CD14-positive monocyte (primary cell): ENCODE results near the gene FXYD2. TPM values are rescaled to one million over a fixed set of nuclear protein-coding genes. Genes with fewer than 3 reads are reported as not detected.

ENCODE experiments used
- DNase-seq, 3 donors: peaks; one replicate each; pipeline ENCODE4 v3.0.0-alpha.2; 2011 to 2022
- H2AFZ ChIP-seq: 2 replicates; pipeline ENCODE4 v1.6.0; 2012; ENCODE audit warnings: mild to moderate bottlenecking, low read depth, low read length, inconsistent platforms; ENCODE audit not compliant: insufficient read depth, poor library complexity, severe bottlenecking
- H3K27ac ChIP-seq, 2 donors: 1 replicate in 1 of 2; 2 replicates in 1 of 2; pipeline ENCODE4 v1.5.1; 2012 to 2013; ENCODE audit warnings: low read length in 2 of 2, control low read depth in 1 of 2, inconsistent platforms in 1 of 2, low read depth in 1 of 2, mild to moderate bottlenecking in 1 of 2
- H3K27me3 ChIP-seq, 2 donors: one replicate each; pipeline versions ENCODE4 v1.6.0 to v1.6.1; 2011 to 2013; ENCODE audit warnings: low read length in 2 of 2; ENCODE audit not compliant: control insufficient read depth in 2 of 2, insufficient read depth in 2 of 2
- H3K36me3 ChIP-seq, 2 donors: replicated peaks in 1 of 2; 1 replicate in 1 of 2; 2 replicates in 1 of 2; pipeline versions ENCODE4 v1.5.1 to v1.6.1; 2012 to 2013; ENCODE audit warnings: low read length in 2 of 2, control low read depth in 1 of 2, inconsistent platforms in 1 of 2, mild to moderate bottlenecking in 1 of 2; ENCODE audit not compliant: insufficient read depth in 2 of 2, control insufficient read depth in 1 of 2
- H3K4me1 ChIP-seq, 2 donors: 1 replicate in 1 of 2; 2 replicates in 1 of 2; pipeline versions ENCODE4 v1.5.1 to v1.6.1; 2012 to 2013; ENCODE audit warnings: low read length in 2 of 2, control low read depth in 1 of 2, inconsistent platforms in 1 of 2, mild to moderate bottlenecking in 1 of 2, moderate library complexity in 1 of 2; ENCODE audit not compliant: insufficient read depth in 2 of 2, control insufficient read depth in 1 of 2
- H3K4me2 ChIP-seq: replicated peaks from 2 replicates; pipeline ENCODE3; 2012; ENCODE audit warnings: low read length, moderate library complexity, mild to moderate bottlenecking; ENCODE audit not compliant: poor library complexity, severe bottlenecking; ENCODE audit errors: extremely low read depth
- H3K4me3 ChIP-seq, 3 experiments: fragments of 200-600 bp in 1 of 3; sonication (generic) in 1 of 3; replicated peaks in 1 of 3; 1 replicate in 2 of 3; 2 replicates in 1 of 3; pipeline ENCODE4 v1.5.1; 2011 to 2013; ENCODE audit warnings: low read length in 3 of 3, mild to moderate bottlenecking in 3 of 3, control low read depth in 2 of 3, low read depth in 2 of 3, inconsistent platforms in 1 of 3, moderate library complexity in 1 of 3
- H3K79me2 ChIP-seq: 2 replicates; pipeline ENCODE4 v1.6.0; 2012; ENCODE audit warnings: mild to moderate bottlenecking, control low read depth, inconsistent platforms, low read length, moderate library complexity; ENCODE audit not compliant: insufficient read depth
- H3K9ac ChIP-seq: 2 replicates; pipeline ENCODE4 v1.6.0; 2017; ENCODE audit warnings: low read length, mild to moderate bottlenecking; ENCODE audit not compliant: insufficient read depth, poor library complexity, severe bottlenecking
- H3K9me3 ChIP-seq, 2 donors: replicated peaks in 1 of 2; 1 replicate in 1 of 2; 2 replicates in 1 of 2; pipeline versions ENCODE4 v1.5.1 to v1.6.1; 2012 to 2013; ENCODE audit warnings: low read length in 2 of 2, control low read depth in 1 of 2; ENCODE audit not compliant: control insufficient read depth in 1 of 2, insufficient read depth in 1 of 2
- H4K20me1 ChIP-seq: 2 replicates; pipeline ENCODE4 v1.6.0; 2012; ENCODE audit warnings: mild to moderate bottlenecking, low read length, control low read depth, moderate library complexity; ENCODE audit not compliant: insufficient read depth
- H3K27ac Mint-ChIP-seq, 7 donors: one replicate each; pipeline ENCODE4 v1.8.0; 2020; ENCODE audit warnings: mild to moderate bottlenecking in 7 of 7, mixed read lengths in 7 of 7, moderate library complexity in 6 of 7, inconsistent platforms in 2 of 7
- H3K27me3 Mint-ChIP-seq, 3 donors: one replicate each; pipeline ENCODE4 v1.8.0; 2021 to 2022; ENCODE audit warnings: low read depth in 3 of 3, mild to moderate bottlenecking in 3 of 3, mixed read lengths in 3 of 3, moderate library complexity in 3 of 3, inconsistent platforms in 1 of 3
- H3K36me3 Mint-ChIP-seq, 2 donors: one replicate each; pipeline ENCODE4 v1.8.0; 2020; ENCODE audit warnings: mixed read lengths in 2 of 2, inconsistent platforms in 1 of 2, mild to moderate bottlenecking in 1 of 2
- H3K4me1 Mint-ChIP-seq: one replicate; pipeline ENCODE4 v1.8.0; 2020; ENCODE audit warnings: mild to moderate bottlenecking, mixed read lengths
- H3K4me3 Mint-ChIP-seq, 2 donors: one replicate each; pipeline ENCODE4 v1.8.0; 2020; ENCODE audit warnings: mild to moderate bottlenecking in 2 of 2, mixed read lengths in 2 of 2, moderate library complexity in 1 of 2
- H3K9me3 Mint-ChIP-seq, 7 donors: one replicate each; pipeline ENCODE4 v1.8.0; 2020 to 2022; ENCODE audit warnings: mixed read lengths in 7 of 7, mild to moderate bottlenecking in 6 of 7, moderate library complexity in 6 of 7, inconsistent platforms in 2 of 7
- WGBS: methylation state at CpG from one replicate; pipeline ENCODE4 v1.1.5; 2013; ENCODE audit warnings: missing lambda C conversion rate; ENCODE audit not compliant: insufficient coverage; 5-methylcytosine and 5-hydroxymethylcytosine counted together
- intact Hi-C, 2 donors: fragments of 100-400 bp; cut with micrococcal nuclease; formaldehyde crosslinking; loops; one replicate each; pipeline versions ENCODE4 v1.15.0 to v1.15.1; 2023
- polyA plus RNA-seq, 3 donors: library from polyadenylated mRNA; depleted of rRNA in 1 of 3; unstranded in 2 of 3; stranded (reverse) in 1 of 3; fragments of 300-500 nt in 2 of 3; fragments of >200 nt in 1 of 3; fragmentation: Illumina TruSeq in 2 of 3; gene quantifications; 1 replicate in 2 of 3; 2 replicates in 1 of 3; pipeline ENCODE4 v1.2.3, GENCODE V29; 2012 to 2021
- TF ChIP-seq, protein P1 (sequence below): fragments of 200-600 bp; IDR thresholded peaks from one replicate; pipeline ENCODE4 v1.8.0; 2022; ENCODE audit warnings: antibody characterized with exemption, mild to moderate bottlenecking

Gene FXYD2
- polyA plus RNA-seq, 3 donors: 0.96 to 4.4 (median 2.5) TPM

- intact Hi-C loops: loop anchor here in 1 of 2 donors (5.0 to 10.0 kb wide), 2 partner anchors 148 to 306 kb away; partner anchors contain the start of gene IL10RA
- Histone ChIP-seq H3K27me3 (no peaks in the 10 kb centered on the region), H4K20me1 (no peaks in the 10 kb centered on the region), H3K79me2 (peaks cover 8% of the 10 kb centered on the region), H3K9me3 (no peaks in the 10 kb centered on the region), H3K4me2 (no peak overlapping the region), H3K36me3 (no peaks in the 10 kb centered on the region), H3K27ac (no peak overlapping the region), H3K9ac (no peak overlapping the region), H3K4me3 (no peak overlapping the region), H2AFZ (no peak overlapping the region), H3K4me1 (peaks cover 98 to 99% of the 10 kb centered on the region in 2 donors)
- no peaks in the 10 kb centered on the region for H3K9me3 Mint-ChIP-seq
- peak overlapping the region in 1 of 2 donors; percentile 97 for H3K4me3 Mint-ChIP-seq
- WGBS: 67% methylated on average over 3 of the region's 8 CpGs
- peaks cover 0 to 4% (median 1%) of the 10 kb centered on the region in 3 donors for H3K27me3 Mint-ChIP-seq
- H3K27ac Mint-ChIP-seq: peak overlapping the region in 5 of 7 donors; percentile 22 to 99 (median 71)
- DNase-seq: no peak
- TF ChIP-seq, protein P1, sequence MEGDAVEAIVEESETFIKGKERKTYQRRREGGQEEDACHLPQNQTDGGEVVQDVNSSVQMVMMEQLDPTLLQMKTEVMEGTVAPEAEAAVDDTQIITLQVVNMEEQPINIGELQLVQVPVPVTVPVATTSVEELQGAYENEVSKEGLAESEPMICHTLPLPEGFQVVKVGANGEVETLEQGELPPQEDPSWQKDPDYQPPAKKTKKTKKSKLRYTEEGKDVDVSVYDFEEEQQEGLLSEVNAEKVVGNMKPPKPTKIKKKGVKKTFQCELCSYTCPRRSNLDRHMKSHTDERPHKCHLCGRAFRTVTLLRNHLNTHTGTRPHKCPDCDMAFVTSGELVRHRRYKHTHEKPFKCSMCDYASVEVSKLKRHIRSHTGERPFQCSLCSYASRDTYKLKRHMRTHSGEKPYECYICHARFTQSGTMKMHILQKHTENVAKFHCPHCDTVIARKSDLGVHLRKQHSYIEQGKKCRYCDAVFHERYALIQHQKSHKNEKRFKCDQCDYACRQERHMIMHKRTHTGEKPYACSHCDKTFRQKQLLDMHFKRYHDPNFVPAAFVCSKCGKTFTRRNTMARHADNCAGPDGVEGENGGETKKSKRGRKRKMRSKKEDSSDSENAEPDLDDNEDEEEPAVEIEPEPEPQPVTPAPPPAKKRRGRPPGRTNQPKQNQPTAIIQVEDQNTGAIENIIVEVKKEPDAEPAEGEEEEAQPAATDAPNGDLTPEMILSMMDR: no peak
- peaks cover 100% of the 10 kb centered on the region for H3K4me1 Mint-ChIP-seq
- H3K36me3 Mint-ChIP-seq: peaks cover 6 to 24% of the 10 kb centered on the region in 2 donors
Measured at GRCh38 chr11:117838901-117839300, 14.4 kb upstream of the FXYD2 start.

GRCh38 chr11:117837791-117838190, 13.2 kb upstream of the FXYD2 start:
- H3K36me3 Mint-ChIP-seq: peaks cover 6 to 24% of the 10 kb centered on the region in 2 donors
- no peaks in the 10 kb centered on the region for H3K27me3 ChIP-seq
- H3K27ac Mint-ChIP-seq: peak overlapping the region in 6 of 7 donors; percentile 83 to 98 (median 94)
- H3K27me3 Mint-ChIP-seq: peaks cover 0 to 5% (median 4%) of the 10 kb centered on the region in 3 donors
- no peaks in the 10 kb centered on the region for H3K36me3 ChIP-seq
- H3K4me3 Mint-ChIP-seq: peak overlapping the region; percentile 82 to 97
- H3K4me3 ChIP-seq: peak overlapping the region in 1 of 3 experiments; percentile 71
- 85% methylated on average over 4 of the region's 8 CpGs for WGBS
- H3K9ac ChIP-seq: peak overlapping the region; percentile 68
- H3K79me2 ChIP-seq: peaks cover 8% of the 10 kb centered on the region
- H2AFZ ChIP-seq: no peak overlapping the region
- H4K20me1 ChIP-seq: no peaks in the 10 kb centered on the region
- DNase-seq: no peak
- H3K4me2 ChIP-seq: peak overlapping the region; percentile 67
- TF ChIP-seq, protein P1: no peak
- intact Hi-C loops: loop anchor here in 1 of 2 donors (5.0 to 10.0 kb wide), 2 partner anchors 150 to 307 kb away; partner anchors contain the start of gene IL10RA
- H3K4me1 Mint-ChIP-seq: peaks cover 96% of the 10 kb centered on the region
- peaks cover 93 to 98% of the 10 kb centered on the region in 2 donors for H3K4me1 ChIP-seq
- no peaks in the 10 kb centered on the region for H3K9me3 ChIP-seq
- peak overlapping the region in 1 of 2 donors; percentile 94 for H3K27ac ChIP-seq
- no peaks in the 10 kb centered on the region for H3K9me3 Mint-ChIP-seq
